ENCODE data around the gene STARD13. TPM values are rescaled to one million over a fixed set of nuclear protein-coding genes. Genes with fewer than 3 reads are reported as not detected.

The STARD13 gene
- total RNA-seq, 1 donor from 2014 or later = 1.8 TPM

DNA sequence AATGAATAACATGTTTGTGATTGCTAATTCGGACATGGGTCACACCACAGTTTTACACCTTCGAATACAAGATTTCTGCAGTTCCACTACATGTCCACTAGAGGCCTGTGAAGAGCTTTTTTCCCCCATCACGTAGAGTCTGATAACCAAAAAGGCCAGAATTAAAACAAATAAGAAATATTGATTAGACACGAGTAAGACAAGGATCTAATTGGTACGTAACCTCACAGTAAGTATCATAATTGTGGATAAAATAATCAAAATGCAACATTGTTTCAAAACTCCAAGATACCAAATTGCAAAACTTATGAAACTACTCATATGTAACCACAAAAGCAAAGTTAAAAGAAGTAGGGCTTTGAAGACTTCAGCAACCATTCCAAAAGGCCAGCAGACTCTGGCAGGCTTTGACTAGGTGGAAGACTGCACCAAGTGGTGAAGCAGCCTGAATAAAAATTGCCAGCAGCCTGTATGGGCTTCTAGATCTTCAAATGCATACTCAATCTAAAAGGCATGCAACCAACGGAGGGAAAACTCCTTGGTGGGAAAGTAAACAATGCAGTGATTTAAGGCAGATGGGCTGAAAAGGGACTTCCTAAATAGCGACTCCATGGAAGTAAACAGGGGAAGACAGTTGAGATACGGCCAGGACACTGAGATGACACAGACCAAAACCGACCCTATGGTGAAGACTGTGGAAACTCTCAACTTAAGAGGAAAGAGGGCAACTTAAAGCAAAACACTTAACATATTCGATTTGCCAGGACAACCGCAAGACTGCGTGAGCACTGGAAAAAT is 56.7 kb downstream of the STARD13 start:
- intact Hi-C loops (cut with micrococcal nuclease) = loop anchor here (1.0 to 2.0 kb wide), 6 partner anchors 313 to 1935 kb away; partner anchors contain the start of genes PDS5B and RFC3

GRCh38 chr13:33227927-33228647 is 57.5 kb downstream of the STARD13 start:
- intact Hi-C loops (cut with micrococcal nuclease) = loop anchor here (1.0 to 2.0 kb wide), 6 partner anchors 314 to 1936 kb away; partner anchors contain the start of genes PDS5B and RFC3

DNA sequence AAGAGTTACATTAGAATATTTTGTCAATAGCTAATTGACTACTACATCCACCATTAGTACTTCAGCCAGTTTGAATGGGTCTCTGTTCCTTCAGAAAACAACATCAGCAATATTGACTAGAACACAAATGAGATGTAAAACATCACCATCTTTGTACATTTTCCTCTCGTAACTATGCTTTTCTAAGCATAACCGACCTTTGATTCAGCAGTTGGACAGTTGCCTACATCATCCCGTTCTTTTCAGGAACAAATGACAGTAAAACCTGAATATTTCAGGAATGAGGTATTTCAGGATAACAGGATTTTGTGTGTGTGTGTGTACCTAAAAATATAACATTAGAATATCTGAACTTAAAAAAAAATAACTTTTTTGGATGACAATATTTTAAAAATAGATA is 60.9 kb downstream of the STARD13 start:
- intact Hi-C loops (cut with micrococcal nuclease) = no loop called here

GRCh38 chr13:33224191-33224590 is 61.4 kb downstream of the STARD13 start:
- intact Hi-C loops (cut with micrococcal nuclease) = no loop called here

DNA sequence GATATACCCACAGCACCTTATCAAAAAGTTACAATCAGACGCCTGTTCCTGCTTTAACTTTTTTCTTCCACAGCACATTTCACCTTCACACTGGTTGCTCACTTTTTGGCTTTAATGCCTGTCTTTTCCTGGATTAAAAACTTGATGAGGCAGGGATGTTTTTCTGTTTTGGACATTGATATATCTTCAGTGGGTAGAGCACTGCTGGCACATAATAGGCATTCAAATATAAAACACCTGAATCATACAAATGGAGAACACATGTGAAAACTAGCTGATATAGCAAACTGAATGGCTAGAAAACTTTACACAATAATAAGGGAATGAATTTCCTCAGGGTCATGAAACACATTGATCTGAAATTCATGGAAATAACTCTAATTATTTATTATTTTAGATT is 65.6 kb downstream of the STARD13 start:
- intact Hi-C loops (cut with micrococcal nuclease) = no loop called here

GRCh38 chr13:33218426-33218825 is 67.1 kb downstream of the STARD13 start:
- intact Hi-C loops (cut with micrococcal nuclease) = no loop called here

GRCh38 chr13:33218020-33218419 is 67.5 kb downstream of the STARD13 start:
- intact Hi-C loops (cut with micrococcal nuclease) = no loop called here

DNA sequence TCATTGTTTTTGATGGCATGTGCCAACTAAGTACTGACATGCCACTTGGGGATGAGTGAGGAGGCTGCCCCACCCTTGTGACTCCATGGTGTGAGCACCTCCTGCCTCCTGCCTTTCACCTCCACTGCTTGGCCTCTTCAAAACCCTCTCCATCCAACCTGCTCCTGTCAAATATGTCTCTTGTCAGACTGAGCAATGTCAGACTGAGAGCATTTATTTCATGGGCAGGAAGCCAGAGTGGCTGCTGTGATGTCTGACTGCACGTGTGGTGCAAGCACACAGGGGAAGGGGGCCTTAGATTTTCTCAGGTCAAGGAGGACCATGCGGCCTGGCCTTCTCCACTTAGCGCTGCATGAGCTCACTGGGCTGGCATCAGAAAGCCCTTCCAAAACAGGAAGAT is 68.3 kb downstream of the STARD13 start:
- intact Hi-C loops (cut with micrococcal nuclease) = no loop called here

GRCh38 chr13:33213797-33214196 is 71.8 kb downstream of the STARD13 start:
- intact Hi-C loops (cut with micrococcal nuclease) = no loop called here

DNA sequence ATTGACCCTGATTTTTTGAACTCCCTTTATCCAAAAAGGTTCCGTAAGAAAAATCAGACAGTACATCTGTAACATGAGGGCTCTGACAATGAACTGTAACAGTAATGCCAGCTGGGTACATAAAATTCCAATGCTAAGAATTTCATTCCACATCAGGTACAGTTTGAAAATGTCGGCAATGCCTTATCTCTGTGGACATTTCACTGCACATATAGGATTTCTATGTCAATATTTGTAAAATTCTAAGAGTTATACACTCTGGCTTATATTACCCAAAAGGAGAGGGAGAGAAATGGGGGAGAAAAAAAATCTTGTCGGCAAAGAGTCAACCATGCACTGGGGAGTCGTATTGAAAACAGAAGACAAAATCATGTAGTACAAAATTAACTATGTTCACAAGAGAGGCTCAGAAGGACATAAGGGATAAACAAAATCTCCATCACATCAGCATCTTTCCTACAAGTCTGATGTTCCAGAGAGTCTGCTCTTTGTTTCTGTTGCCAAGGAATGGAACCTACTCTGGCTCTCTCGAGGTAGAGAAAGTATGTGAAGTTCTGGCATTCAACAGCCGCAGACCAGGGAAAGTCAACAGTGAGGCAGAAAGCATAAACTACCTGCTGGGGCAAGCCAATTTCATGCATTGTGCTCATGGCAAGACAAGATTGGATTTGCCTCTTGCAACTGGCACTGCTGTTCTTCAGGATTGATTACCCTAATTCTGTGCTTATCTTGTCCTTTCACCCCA is 72.4 kb downstream of the STARD13 start:
- intact Hi-C loops (cut with micrococcal nuclease) = no loop called here

- intact Hi-C loops (cut with micrococcal nuclease) = no loop called here
Observed at GRCh38 chr13:33212396-33212795, 73.2 kb downstream of the STARD13 start.

DNA sequence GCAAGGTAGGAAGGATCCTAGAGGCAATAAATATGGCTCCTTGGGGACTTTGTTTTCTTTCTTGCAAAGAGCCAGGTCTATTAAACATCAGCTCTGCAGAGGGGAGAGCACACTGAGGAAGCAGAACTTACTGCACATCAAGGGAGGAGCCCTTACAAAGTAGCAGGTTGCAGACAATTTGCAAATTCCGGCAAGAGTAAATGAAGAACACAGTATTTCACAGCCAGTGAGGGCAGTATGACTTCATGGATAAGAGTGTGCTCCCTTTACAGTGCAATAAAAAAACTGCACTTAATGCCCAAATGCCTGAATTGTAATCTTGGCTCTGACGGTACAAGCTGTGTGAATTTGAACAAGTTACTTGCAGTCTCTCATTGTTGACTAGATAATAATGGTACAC is 75.5 kb downstream of the STARD13 start:
- intact Hi-C loops (cut with micrococcal nuclease) = no loop called here

GRCh38 chr13:33208290-33209220 is 77.0 kb downstream of the STARD13 start:
- intact Hi-C loops (cut with micrococcal nuclease) = loop anchor here (10.0 kb wide), 3 partner anchors 474 to 946 kb away; partner anchors contain the start of genes BRCA2 and ZAR1L

GRCh38 chr13:33207615-33207961 is 78.0 kb downstream of the STARD13 start:
- intact Hi-C loops (cut with micrococcal nuclease) = loop anchor here (10.0 kb wide), 3 partner anchors 473 to 947 kb away; partner anchors contain the start of genes BRCA2 and ZAR1L

DNA sequence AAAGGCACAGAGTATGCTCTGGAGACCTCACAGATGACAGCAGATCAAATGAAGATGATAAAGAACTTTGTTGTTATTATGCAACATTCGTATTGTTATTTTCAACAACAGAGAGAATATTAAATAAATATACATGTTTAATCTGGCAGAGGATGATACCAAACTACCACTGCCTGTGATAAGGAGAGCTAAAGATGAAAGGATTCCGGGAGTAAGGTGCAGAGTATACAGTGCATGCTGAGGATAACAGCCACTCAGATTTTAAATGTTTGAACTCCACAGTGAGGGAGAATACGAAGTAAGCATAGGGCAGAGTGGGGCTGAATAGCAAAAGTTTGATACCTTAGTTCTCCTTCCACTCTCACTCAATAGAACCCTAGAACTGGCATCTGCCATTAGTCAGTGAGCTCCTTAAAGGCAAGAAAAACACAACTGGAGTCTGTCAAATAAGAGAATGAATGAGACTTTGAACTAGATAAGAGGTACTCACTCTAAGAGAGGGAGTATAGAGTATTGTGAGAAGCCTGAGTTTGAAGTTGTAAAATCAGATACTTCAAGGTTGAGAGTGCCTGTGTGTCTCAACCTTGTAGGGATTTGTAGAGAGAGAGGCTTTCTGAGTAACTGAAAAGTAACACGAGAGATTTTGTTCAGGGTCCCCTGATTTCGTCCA is 78.5 kb downstream of the STARD13 start:
- intact Hi-C loops (cut with micrococcal nuclease) = loop anchor here (10.0 kb wide), 3 partner anchors 472 to 948 kb away; partner anchors contain the start of genes BRCA2 and ZAR1L

DNA sequence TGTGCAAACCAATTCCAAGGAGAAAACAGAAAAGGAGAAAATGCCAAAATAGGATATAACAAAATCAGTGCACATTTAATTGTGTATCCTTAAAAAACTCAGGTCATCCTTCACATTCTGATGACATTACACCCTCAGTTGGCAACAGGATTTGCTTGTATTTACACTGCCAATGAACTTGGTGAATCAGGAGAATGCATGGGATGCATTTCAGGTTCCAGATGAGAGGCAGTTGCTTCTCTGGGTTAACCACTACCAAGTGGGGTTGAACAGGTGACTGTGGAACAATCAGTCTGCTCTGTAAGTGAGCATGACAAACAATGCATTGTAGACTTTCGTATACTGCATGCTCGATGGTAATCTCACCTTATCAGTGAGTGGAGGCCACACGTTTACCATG is 79.1 kb downstream of the STARD13 start:
- intact Hi-C loops (cut with micrococcal nuclease) = loop anchor here (10.0 kb wide), 3 partner anchors 472 to 948 kb away; partner anchors contain the start of genes BRCA2 and ZAR1L

GRCh38 chr13:33205804-33206221 is 79.7 kb downstream of the STARD13 start:
- intact Hi-C loops (cut with micrococcal nuclease) = loop anchor here (2.0 to 10.0 kb wide), 4 partner anchors 17 to 949 kb away; partner anchors contain the start of genes BRCA2 and ZAR1L

GRCh38 chr13:33205224-33205623 is 80.3 kb downstream of the STARD13 start:
- intact Hi-C loops (cut with micrococcal nuclease) = loop anchor here (2.0 to 10.0 kb wide), 4 partner anchors 16 to 950 kb away; partner anchors contain the start of genes BRCA2 and ZAR1L

DNA sequence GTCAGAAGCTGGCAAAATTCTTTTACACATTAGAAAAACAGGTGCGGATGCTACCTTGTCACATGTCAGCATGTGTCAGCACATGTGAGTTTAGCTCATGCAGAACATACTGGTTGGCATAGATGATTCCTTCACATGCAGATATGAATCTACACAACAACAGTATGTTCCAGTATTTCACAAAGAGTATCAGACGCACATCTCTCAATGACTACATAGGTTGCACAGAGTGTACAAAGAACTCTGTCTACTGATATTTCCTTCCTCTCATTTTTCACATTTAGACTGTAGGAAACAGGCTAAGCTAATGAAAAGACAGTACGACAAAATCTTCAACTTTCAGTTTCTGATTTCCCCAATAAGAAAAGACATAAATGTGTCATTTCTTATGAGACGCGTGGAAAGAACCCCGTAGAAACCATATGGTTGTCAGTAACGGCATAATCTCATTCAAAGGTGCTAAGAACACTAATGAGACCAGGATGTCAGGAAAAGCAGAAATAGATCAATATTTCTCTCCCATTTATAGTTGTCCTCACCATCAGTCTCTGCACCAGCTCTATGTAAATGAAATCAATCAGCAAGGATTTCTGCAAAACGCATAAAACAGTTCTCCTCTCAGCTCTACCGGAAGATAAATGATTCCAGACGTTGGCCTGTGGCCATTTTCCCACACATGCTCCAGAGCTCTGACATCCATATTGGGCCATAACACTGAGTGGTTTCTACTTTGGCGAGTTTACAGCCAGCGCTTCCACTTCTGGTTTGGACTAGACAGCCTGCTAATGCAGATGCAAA is 81.2 kb downstream of the STARD13 start:
- intact Hi-C loops (cut with micrococcal nuclease) = loop anchor here (1.0 to 10.0 kb wide), 8 partner anchors 11 to 950 kb away; partner anchors contain the start of genes BRCA2, PDS5B and ZAR1L
